NB4 (cell line): ENCODE measurements around the gene GREB1L.
A peak's percentile ranks its signal among the peaks of the same experiment; 100 is the strongest.

Experiments
- DNase-seq: peaks from one replicate; pipeline ENCODE4 v3.0.0; 2010; ENCODE audit warnings: low read depth
- H3K4me3 ChIP-seq: one replicate; pipeline ENCODE4 v1.5.1; 2011; ENCODE audit warnings: mild to moderate bottlenecking, low read depth, low read length, moderate library complexity
- MAX ChIP-seq: IDR thresholded peaks from 2 replicates; pipeline ENCODE4 v1.6.1; 2011; ENCODE audit warnings: low read depth, low read length
- MYC ChIP-seq: IDR thresholded peaks from 2 replicates; pipeline ENCODE4 v1.6.1; 2011; ENCODE audit warnings: low read depth, low read length
- POLR2A ChIP-seq: IDR thresholded peaks from 2 replicates; pipeline ENCODE4 v1.6.1; 2011; ENCODE audit warnings: mild to moderate bottlenecking; ENCODE audit not compliant: insufficient read length; ENCODE audit errors: extremely low read depth
- TF ChIP-seq, protein P1 (sequence below): IDR thresholded peaks from one replicate; pipeline ENCODE4 v1.5.1; 2012; ENCODE audit warnings: low read depth, low read length

GREB1L gene

DNA sequence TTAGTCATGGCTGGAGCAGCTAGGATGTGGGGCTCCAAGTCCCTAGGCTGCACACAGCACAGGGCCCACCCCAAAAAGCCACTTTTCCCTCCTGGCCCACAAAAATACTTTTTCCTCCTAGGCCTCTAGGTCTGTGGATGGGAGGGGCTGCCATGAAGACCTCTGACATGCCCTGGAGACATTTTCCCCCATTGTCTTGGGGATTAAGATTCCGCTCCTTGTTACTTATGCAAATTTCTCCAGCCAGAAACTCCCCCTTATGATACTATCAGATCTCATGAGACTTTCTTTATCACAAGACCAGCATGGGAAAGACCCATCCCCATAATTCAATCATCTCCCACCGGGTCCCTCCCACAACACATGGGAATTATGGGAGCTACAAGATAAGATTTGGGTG, 232.6 kb downstream of the GREB1L start:
- no peak for TF ChIP-seq POLR2A
- TF ChIP-seq, protein P1, sequence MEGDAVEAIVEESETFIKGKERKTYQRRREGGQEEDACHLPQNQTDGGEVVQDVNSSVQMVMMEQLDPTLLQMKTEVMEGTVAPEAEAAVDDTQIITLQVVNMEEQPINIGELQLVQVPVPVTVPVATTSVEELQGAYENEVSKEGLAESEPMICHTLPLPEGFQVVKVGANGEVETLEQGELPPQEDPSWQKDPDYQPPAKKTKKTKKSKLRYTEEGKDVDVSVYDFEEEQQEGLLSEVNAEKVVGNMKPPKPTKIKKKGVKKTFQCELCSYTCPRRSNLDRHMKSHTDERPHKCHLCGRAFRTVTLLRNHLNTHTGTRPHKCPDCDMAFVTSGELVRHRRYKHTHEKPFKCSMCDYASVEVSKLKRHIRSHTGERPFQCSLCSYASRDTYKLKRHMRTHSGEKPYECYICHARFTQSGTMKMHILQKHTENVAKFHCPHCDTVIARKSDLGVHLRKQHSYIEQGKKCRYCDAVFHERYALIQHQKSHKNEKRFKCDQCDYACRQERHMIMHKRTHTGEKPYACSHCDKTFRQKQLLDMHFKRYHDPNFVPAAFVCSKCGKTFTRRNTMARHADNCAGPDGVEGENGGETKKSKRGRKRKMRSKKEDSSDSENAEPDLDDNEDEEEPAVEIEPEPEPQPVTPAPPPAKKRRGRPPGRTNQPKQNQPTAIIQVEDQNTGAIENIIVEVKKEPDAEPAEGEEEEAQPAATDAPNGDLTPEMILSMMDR, result no peak
- TF ChIP-seq MAX, result no peak
- TF ChIP-seq MYC, result no peak
- DNase-seq, result no peak
- H3K4me3 ChIP-seq, result no peak overlapping the region

GRCh38 chr18:21479721-21480120, 237.7 kb downstream of the GREB1L start:
- no peak for DNase-seq
- H3K4me3 ChIP-seq, result no peak overlapping the region
- TF ChIP-seq, protein P1, result no peak
- TF ChIP-seq MYC, result no peak
- TF ChIP-seq POLR2A, result no peak
- no peak for TF ChIP-seq MAX

DNA sequence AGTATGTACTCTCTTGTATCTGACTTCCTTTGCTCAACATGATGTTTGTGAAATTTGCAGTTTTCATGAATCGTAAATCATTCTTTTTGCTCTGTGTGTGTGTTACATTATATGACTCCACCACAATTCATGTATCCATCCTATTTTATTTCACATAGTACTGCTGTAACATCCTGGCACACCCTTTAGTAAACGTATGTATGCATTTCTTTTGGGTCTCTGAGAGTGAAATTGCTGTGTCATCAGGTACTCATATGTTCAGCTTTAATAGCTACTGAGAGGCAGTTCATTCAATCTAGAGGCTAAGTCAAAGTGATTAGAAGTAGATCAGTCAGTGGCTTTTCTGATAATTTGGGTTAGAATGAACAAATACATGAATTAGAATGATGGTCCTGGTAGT, 239.7 kb downstream of the GREB1L start:
- TF ChIP-seq MYC, result no peak
- H3K4me3 ChIP-seq, result no peak overlapping the region
- DNase-seq, result no peak

DNA sequence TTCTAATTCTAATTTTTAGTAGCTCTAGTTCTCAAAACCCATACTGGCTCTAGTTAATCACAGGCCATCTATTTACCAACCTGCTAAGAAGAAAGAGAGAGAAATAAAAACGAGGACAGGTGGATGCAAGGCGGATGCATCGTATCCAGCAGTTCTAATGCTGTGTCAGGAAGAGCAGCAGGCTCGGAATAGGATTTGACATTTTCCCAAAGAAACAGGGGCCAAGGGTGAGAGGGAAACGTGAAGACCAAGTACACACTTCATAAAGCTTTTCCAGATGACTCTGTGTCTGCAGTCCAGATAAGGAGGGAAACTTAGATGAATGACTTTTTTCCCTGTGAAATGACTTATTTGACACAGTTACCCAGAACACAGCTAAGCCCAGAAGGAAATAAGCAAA, 241.0 kb downstream of the GREB1L start:
- no peak for DNase-seq
- no peak overlapping the region for H3K4me3 ChIP-seq
- no peak for TF ChIP-seq MYC

- H3K4me3 ChIP-seq, result no peak overlapping the region
- DNase-seq, result peak; percentile 8
- TF ChIP-seq MYC (0 out of 2 replicates have a peak, but pooled peaks have one; percentile 14), POLR2A (no peak), MAX (no peak)
- TF ChIP-seq, protein P1, result no peak
These were observed 243.0 kb downstream of the GREB1L start for GRCh38 chr18:21484851-21485636.

GRCh38 chr18:21486905-21487437, 244.9 kb downstream of the GREB1L start:
- no peak overlapping the region for H3K4me3 ChIP-seq
- DNase-seq, result no peak
- no peak for TF ChIP-seq MAX
- no peak for TF ChIP-seq MYC
- TF ChIP-seq POLR2A, result no peak
- TF ChIP-seq, protein P1, result no peak
